Kidney epithelial cell (primary cell): Measurements from ENCODE around the gene PRRC2B. TPM values are rescaled to one million over a fixed set of nuclear protein-coding genes. Genes with fewer than 3 reads are reported as not detected.
A peak's percentile ranks its signal among the peaks of the same experiment; 100 is the strongest.
"Not testable (repeated sequence)": the region's sequence is repeated elsewhere in the genome, so short reads cannot be mapped to it uniquely, and the experiment has no call there.

Experiments used
- DNase-seq: peaks from one replicate; pipeline ENCODE4 v3.0.0-alpha.2; 2010; ENCODE audit warnings: low read depth
- H3K27me3 ChIP-seq: 2 replicates; pipeline ENCODE4 v1.6.0; 2011; ENCODE audit warnings: low read length; ENCODE audit not compliant: control insufficient read depth, insufficient read depth
- H3K36me3 ChIP-seq: 2 replicates; pipeline ENCODE4 v1.5.1; 2011; ENCODE audit warnings: low read length; ENCODE audit not compliant: control insufficient read depth, insufficient read depth
- H3K4me3 ChIP-seq: 2 replicates; pipeline ENCODE4 v1.5.1; 2011; ENCODE audit warnings: low read depth, mild to moderate bottlenecking, control low read depth, low read length
- total RNA-seq: library from RNA; depleted of rRNA; stranded (reverse); fragments of >200 nt; gene quantifications from 2 replicates; pipeline ENCODE4 v1.2.3, GENCODE V29; 2015
- TF ChIP-seq, protein P1 (sequence below): IDR thresholded peaks from 2 replicates; pipeline ENCODE4 v1.5.1; 2011; ENCODE audit warnings: mild to moderate bottlenecking, moderate library complexity, low read length, control low read depth, inconsistent platforms; ENCODE audit not compliant: insufficient read depth, poor library complexity, severe bottlenecking

PRRC2B gene
- 158 and 169 TPM in 2 replicates for total RNA-seq

- TF ChIP-seq, protein P1, sequence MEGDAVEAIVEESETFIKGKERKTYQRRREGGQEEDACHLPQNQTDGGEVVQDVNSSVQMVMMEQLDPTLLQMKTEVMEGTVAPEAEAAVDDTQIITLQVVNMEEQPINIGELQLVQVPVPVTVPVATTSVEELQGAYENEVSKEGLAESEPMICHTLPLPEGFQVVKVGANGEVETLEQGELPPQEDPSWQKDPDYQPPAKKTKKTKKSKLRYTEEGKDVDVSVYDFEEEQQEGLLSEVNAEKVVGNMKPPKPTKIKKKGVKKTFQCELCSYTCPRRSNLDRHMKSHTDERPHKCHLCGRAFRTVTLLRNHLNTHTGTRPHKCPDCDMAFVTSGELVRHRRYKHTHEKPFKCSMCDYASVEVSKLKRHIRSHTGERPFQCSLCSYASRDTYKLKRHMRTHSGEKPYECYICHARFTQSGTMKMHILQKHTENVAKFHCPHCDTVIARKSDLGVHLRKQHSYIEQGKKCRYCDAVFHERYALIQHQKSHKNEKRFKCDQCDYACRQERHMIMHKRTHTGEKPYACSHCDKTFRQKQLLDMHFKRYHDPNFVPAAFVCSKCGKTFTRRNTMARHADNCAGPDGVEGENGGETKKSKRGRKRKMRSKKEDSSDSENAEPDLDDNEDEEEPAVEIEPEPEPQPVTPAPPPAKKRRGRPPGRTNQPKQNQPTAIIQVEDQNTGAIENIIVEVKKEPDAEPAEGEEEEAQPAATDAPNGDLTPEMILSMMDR, result no peak
- H3K27me3 ChIP-seq, result no peaks in the 10 kb centered on the region
- DNase-seq, result no peak
- H3K36me3 ChIP-seq, result no peaks in the 10 kb centered on the region
- H3K4me3 ChIP-seq, result peak within 1 kb of the TSS; percentile 65
These were observed at the start of gene PRRC2B for GRCh38 chr9:131393622-131394463. TSS of gene PRRC2B (plus strand) at chr9:131394086. CDS start at chr9:131430145, 36,059 bp downstream.

DNA sequence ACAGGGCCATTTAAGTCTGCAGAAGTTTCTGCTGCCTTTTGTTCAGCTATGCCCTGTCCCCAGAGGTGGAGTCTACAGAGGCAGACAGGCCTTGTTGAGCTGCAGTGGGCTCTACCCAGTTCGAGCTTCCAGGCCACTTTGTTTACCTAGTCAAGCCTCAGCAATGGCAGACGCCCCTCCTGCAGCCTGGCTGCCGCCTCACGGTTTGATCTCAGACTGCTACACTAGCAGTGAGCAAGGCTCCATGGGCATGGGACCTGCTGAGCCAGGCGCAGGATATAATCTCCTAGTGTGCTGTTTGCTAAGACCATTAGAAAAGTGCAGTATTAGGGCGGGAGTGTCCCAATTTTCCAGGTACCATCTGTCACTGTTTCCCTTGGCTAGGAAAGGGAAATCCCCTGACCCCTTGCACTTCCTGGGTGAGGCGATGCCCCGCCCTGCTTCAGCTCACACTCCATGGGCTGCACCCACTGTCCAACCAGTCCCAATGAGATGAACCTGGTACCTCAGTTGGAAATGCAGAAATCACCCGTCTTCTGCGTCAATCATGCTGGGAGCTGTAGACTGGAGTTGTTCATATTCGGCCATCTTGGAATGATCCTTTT is 48.9 kb upstream of the PRRC2B start:
- not testable (repeated sequence) for H3K27me3 ChIP-seq, H3K36me3 ChIP-seq, H3K4me3 ChIP-seq, DNase-seq

DNA sequence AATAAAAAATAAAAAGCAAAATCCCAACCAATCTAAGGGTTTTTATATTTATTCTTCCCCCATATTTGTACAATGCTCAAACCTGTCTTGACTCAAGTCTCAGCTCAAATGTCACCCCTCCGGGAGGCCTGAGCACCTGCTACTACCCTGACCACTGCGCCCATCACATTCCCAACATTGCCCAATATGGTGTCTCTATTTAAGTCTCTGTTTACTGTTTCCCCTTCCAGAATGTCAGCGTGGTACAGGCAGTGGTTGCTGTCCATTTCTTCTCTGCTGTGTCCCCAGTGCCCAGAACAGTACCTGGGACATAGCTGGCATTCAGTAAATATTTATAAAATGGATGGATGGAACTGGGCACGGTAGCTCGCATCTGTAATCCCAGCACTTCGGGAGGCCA is 47.3 kb upstream of the PRRC2B start:
- H3K27me3 ChIP-seq, result no peaks in the 10 kb centered on the region
- no peaks in the 10 kb centered on the region for H3K36me3 ChIP-seq
- DNase-seq, result no peak
- no peak overlapping the region for H3K4me3 ChIP-seq
- TF ChIP-seq, protein P1, result no peak

GRCh38 chr9:131347376-131348020 is 46.4 kb upstream of the PRRC2B start:
- Histone ChIP-seq H3K36me3 (no peaks in the 10 kb centered on the region), H3K27me3 (no peaks in the 10 kb centered on the region), H3K4me3 (no peak overlapping the region)
- TF ChIP-seq, protein P1, result no peak
- DNase-seq, result no peak

DNA sequence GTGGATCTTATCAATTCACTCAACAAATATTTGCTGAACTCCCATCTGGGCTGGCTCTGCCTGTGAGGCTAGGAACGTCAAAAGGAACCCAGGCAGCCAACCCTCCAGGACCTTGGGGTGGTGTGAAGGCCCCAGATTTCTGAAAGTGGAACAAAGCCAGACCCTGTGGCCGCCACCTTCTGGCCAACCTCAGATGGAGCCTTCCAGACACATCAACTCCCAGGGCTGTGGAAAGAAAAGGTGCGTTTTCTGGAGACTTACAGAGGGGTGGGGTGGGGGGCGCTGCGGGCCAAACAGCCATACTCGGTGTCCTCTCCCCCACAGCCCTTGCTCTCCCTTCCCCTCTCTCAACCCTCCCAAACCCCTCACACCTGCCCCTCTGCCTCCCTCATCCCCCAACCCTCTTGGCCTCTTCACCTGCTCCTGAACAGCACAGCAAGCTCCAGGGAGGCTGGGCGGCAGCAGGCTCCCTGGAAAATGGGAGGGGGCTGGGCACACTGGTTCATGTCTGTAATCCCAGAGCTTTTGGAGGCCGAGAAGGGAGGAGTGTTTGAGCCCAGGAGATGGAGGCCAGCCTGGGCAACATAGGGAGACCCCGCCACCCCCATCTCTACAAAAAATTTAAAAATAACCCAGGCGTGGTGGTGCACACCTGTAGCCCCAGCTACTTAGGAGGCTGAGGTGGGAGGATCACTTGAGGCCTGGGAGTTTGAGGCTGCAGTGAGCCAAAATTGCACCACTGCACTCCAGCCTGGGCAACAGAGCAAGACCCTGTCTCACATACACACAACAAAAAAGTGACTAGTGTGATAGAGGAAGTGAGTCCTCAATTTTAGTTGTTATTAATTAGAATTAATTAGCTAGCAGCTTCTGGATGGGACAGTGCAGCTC is 45.0 kb upstream of the PRRC2B start:
- H3K4me3 ChIP-seq, result no peak overlapping the region
- H3K27me3 ChIP-seq, result no peaks in the 10 kb centered on the region
- TF ChIP-seq, protein P1, result no peak
- no peak for DNase-seq
- no peaks in the 10 kb centered on the region for H3K36me3 ChIP-seq
